IMR-90 (cell line): ENCODE measurements around the gene GARNL3. TPM values are rescaled to one million over a fixed set of nuclear protein-coding genes. Genes with fewer than 3 reads are reported as not detected.

ENCODE experiments used
- ATAC-seq: fragments of 200-7000 bp; cut with Tn5 transposase; 2 replicates; pipeline ENCODE4 v1.9.1; 2020; ENCODE audit warnings: low read depth, mild to moderate bottlenecking, moderate library complexity
- BruUV-seq: library from RNA; stranded (reverse); fragments of 400-500 nt; replicated peaks from 2 replicates; lab custom pipeline; 2021; lab: Mats Ljungman, UMichigan
- CTCF ChIA-PET: fragments of 300-600 bp; formaldehyde crosslinking; extraction: SDS; loops from one replicate; lab custom pipeline; 2021; ENCODE audit warnings: antibody characterized with exemption; lab: Yijun Ruan, JAX
- POLR2A ChIA-PET: fragments of 300-600 bp; sonication (Branson Sonifier 250); formaldehyde crosslinking; loops from one replicate; lab custom pipeline; 2022; ENCODE audit warnings: antibody characterized with exemption; ENCODE audit not compliant: unreplicated experiment; lab: Charles Lee
- DNase-seq: peaks from one replicate; pipeline ENCODE4 v3.0.0; 2013
- H2AFZ ChIP-seq: replicated peaks from 2 replicates; pipeline ENCODE3; 2013; ENCODE audit warnings: low read length, mild to moderate bottlenecking; ENCODE audit not compliant: poor library complexity
- H2AK5ac ChIP-seq: 2 replicates; pipeline ENCODE4 v1.6.1; 2013; ENCODE audit warnings: low read depth, low read length, inconsistent platforms
- H2AK9ac ChIP-seq: replicated peaks from 2 replicates; pipeline ENCODE3; 2013; ENCODE audit warnings: mild to moderate bottlenecking, low read depth, low read length, moderate library complexity; ENCODE audit not compliant: poor library complexity
- H2BK120ac ChIP-seq: 2 replicates; pipeline ENCODE4 v1.6.1; 2013; ENCODE audit warnings: low read depth, low read length, inconsistent platforms
- H2BK15ac ChIP-seq: 3 replicates; pipeline ENCODE4 v1.6.1; 2013; ENCODE audit warnings: low read depth, low read length, inconsistent platforms
- H2BK20ac ChIP-seq: 2 replicates; pipeline ENCODE4 v1.6.1; 2013; ENCODE audit warnings: low read depth, mild to moderate bottlenecking, inconsistent platforms, low read length, moderate library complexity
- H2BK5ac ChIP-seq: 2 replicates; pipeline ENCODE4 v1.6.1; 2013; ENCODE audit warnings: mild to moderate bottlenecking, low read depth, low read length, inconsistent platforms; ENCODE audit not compliant: poor library complexity, severe bottlenecking
- H3K14ac ChIP-seq: replicated peaks from 2 replicates; pipeline ENCODE4 v1.6.1; 2013; ENCODE audit warnings: low read depth, low read length, inconsistent platforms
- H3K18ac ChIP-seq: 2 replicates; pipeline ENCODE4 v1.6.1; 2013; ENCODE audit warnings: low read depth, low read length, control low read depth
- H3K23ac ChIP-seq: 2 replicates; pipeline ENCODE4 v1.6.1; 2013; ENCODE audit warnings: low read depth, low read length, inconsistent platforms
- H3K27ac ChIP-seq: 2 replicates; pipeline ENCODE4 v1.5.1; 2013; ENCODE audit warnings: mild to moderate bottlenecking, control low read depth, low read length; ENCODE audit not compliant: insufficient read depth
- H3K27me3 ChIP-seq: 2 replicates; pipeline ENCODE4 v1.6.1; 2013; ENCODE audit warnings: low read length; ENCODE audit not compliant: control insufficient read depth, insufficient read depth
- H3K36me3 ChIP-seq: 2 replicates; pipeline ENCODE4 v1.6.1; 2013; ENCODE audit warnings: low read length, mixed read lengths; ENCODE audit not compliant: control insufficient read depth, insufficient read depth
- H3K4ac ChIP-seq: 2 replicates; pipeline ENCODE4 v1.6.1; 2013; ENCODE audit warnings: low read depth, low read length, inconsistent platforms
- H3K4me1 ChIP-seq: 2 replicates; pipeline ENCODE4 v1.6.1; 2013; ENCODE audit warnings: low read length, mixed read lengths; ENCODE audit not compliant: control insufficient read depth, insufficient read depth
- H3K4me2 ChIP-seq: 2 replicates; pipeline ENCODE4 v1.6.1; 2013; ENCODE audit warnings: low read depth, mild to moderate bottlenecking, control low read depth, low read length, moderate library complexity
- H3K4me3 ChIP-seq: 2 replicates; pipeline ENCODE4 v1.5.1; 2013; ENCODE audit warnings: low read depth, mild to moderate bottlenecking, control low read depth, low read length, moderate library complexity; ENCODE audit not compliant: insufficient read depth
- H3K56ac ChIP-seq: 2 replicates; pipeline ENCODE4 v1.6.1; 2013; ENCODE audit warnings: low read length, inconsistent platforms; ENCODE audit not compliant: insufficient read depth; ENCODE audit errors: extremely low read depth
- H3K79me1 ChIP-seq, 2 experiments: 2 replicates each; pipeline ENCODE4 v1.6.1; 2013; ENCODE audit warnings: low read length in 2 of 2, inconsistent platforms in 1 of 2, low read depth in 1 of 2
- H3K9ac ChIP-seq: 2 replicates; pipeline ENCODE4 v1.6.1; 2013; ENCODE audit warnings: low read depth, low read length, control low read depth
- H3K9me1 ChIP-seq: 2 replicates; pipeline ENCODE4 v1.6.1; 2013; ENCODE audit warnings: low read length, inconsistent platforms; ENCODE audit not compliant: insufficient read depth
- H3K9me3 ChIP-seq: 2 replicates; pipeline ENCODE4 v1.6.1; 2013; ENCODE audit warnings: low read length; ENCODE audit not compliant: control insufficient read depth, insufficient read depth
- H4K20me1 ChIP-seq: 2 replicates; pipeline ENCODE4 v1.6.1; 2013; ENCODE audit warnings: low read length, inconsistent platforms; ENCODE audit not compliant: insufficient read depth
- H4K5ac ChIP-seq: 2 replicates; pipeline ENCODE4 v1.6.1; 2013; ENCODE audit warnings: mild to moderate bottlenecking, low read depth, low read length, control low read depth
- H4K8ac ChIP-seq, 2 experiments: 2 replicates each; pipeline ENCODE4 v1.6.1; 2013; ENCODE audit warnings: low read depth in 2 of 2, low read length in 2 of 2, control low read depth in 1 of 2, inconsistent platforms in 1 of 2
- H4K91ac ChIP-seq: 2 replicates; pipeline ENCODE4 v1.6.1; 2013; ENCODE audit warnings: low read depth, low read length, inconsistent platforms; ENCODE audit not compliant: insufficient read depth
- NFE2L2 ChIP-seq: fragments of 150-350 bp; IDR thresholded peaks from 2 replicates; pipeline ENCODE4 v1.6.1; 2016; ENCODE audit warnings: low read depth, mild to moderate bottlenecking, low read length
- WGBS, 2 experiments: methylation state at CpG; one replicate each; pipeline versions ENCODE4 v1.1.5 to v1.1.7; 2013; ENCODE audit warnings: missing lambda C conversion rate in 2 of 2; ENCODE audit not compliant: insufficient read length in 1 of 2; ENCODE audit errors: extremely low coverage in 2 of 2; 5-methylcytosine and 5-hydroxymethylcytosine counted together
- dilution Hi-C: fragments of 300-500 bp; cut with HindIII; formaldehyde crosslinking; loops from one replicate; pipeline ENCODE4 v1.14.3; 2018; ENCODE audit warnings: low sequenced_read_pairs; ENCODE audit not compliant: unreplicated experiment
- in situ Hi-C: fragments of 300-500 bp; cut with MboI; formaldehyde crosslinking; loops from 3 replicates; pipeline ENCODE4 v1.14.3; 2019; ENCODE audit warnings: low sequenced_read_pairs, inconsistent platforms, mixed read lengths
- intact Hi-C: fragments of 100-400 bp; cut with micrococcal nuclease; formaldehyde crosslinking; loops from 2 replicates; pipeline ENCODE4 v1.10.0; 2022
- polyA plus RNA-seq, 3 experiments: library from polyadenylated mRNA; depleted of rRNA; stranded (reverse); fragments of >200 nt; gene quantifications; 2 replicates each; pipeline ENCODE4 v1.2.3, GENCODE V29; 2012; ENCODE audit warnings: low replicate concordance in 1 of 3
- total RNA-seq: library from RNA; depleted of rRNA; stranded (reverse); fragments of >200 nt; gene quantifications from 2 replicates; pipeline ENCODE4 v1.2.3, GENCODE V29; 2012

The GARNL3 gene
- total and polyA plus RNA-seq, 2 of the 4 experiments (the other 2 are of a cell fraction) = 1.9 to 5.0 TPM

- H2BK120ac ChIP-seq = peak overlapping the region; percentile 57; the same call in 1 of the 2 replicates
- no peaks in the 10 kb centered on the region for H3K9me3 ChIP-seq
- H3K23ac ChIP-seq = peak overlapping the region; percentile 30; the same call in 1 of the 2 replicates
- WGBS, 2 experiments = 73% methylated on average over 3 of the region's 6 CpGs; no CpG with 5 or more reads in 1 of the 2 experiments
- intact Hi-C loops (loop anchor here (2.0 kb wide), 1 partner anchor 174 kb away; no protein-coding TSS in a partner anchor), in situ Hi-C loops (loop anchor here (25.0 kb wide), 1 partner anchor 452 kb away; no protein-coding TSS in a partner anchor), dilution Hi-C loops (no loop called here)
- peak overlapping the region; percentile 83; the same call in 1 of the 2 replicates for H3K27ac ChIP-seq
- H3K14ac ChIP-seq = no peak overlapping the region; the same call in 1 of the 2 replicates
- POLR2A ChIA-PET = no interaction called here
- CTCF ChIA-PET = interaction anchor here (0.6 kb wide), 1 partner anchor 17 kb away, joined by 4 read pairs; no protein-coding TSS in a partner anchor
- peak overlapping the region; percentile 85 for H4K5ac ChIP-seq
- no TSS peak for BruUV-seq
- H4K91ac ChIP-seq = peak overlapping the region; percentile 42; the same call in 1 of the 2 replicates
- DNase-seq (no peak), ATAC-seq (no peak; the same call in 1 of the 2 replicates)
- H3K4me2 ChIP-seq = peak overlapping the region; percentile 91
- H3K56ac ChIP-seq = no peak overlapping the region
- TF ChIP-seq NFE2L2 = no peak
- H3K79me1 ChIP-seq = no peaks in the 10 kb centered on the region
- peak overlapping the region; percentile 49 for H3K4ac ChIP-seq
- peaks cover 5% of the 10 kb centered on the region for H3K4me1 ChIP-seq
- H3K4me3 ChIP-seq = no peak overlapping the region
- no peaks in the 10 kb centered on the region for H3K36me3 ChIP-seq
- peak overlapping the region; percentile 45 for H2BK20ac ChIP-seq
- H4K8ac ChIP-seq = peak overlapping the region in 1 of 2 experiments; percentile 43; a peak in 1 of 4 replicates
- H3K9me1 ChIP-seq = peaks cover 11% of the 10 kb centered on the region
- no peak overlapping the region for H3K9ac ChIP-seq
- peaks cover 9% of the 10 kb centered on the region; the same call in 1 of the 2 replicates for H4K20me1 ChIP-seq
- no peak overlapping the region for H2AFZ ChIP-seq
- H2BK15ac ChIP-seq = peak overlapping the region; percentile 55; the same call in 1 of the 3 replicates
- peak overlapping the region; percentile 93 for H3K18ac ChIP-seq
- peaks cover 19% of the 10 kb centered on the region for H3K27me3 ChIP-seq
- H2BK5ac ChIP-seq = peak overlapping the region; percentile 71
- no peak overlapping the region for H2AK9ac ChIP-seq
- peak overlapping the region; percentile 86 for H2AK5ac ChIP-seq
Observed at GRCh38 chr9:127388856-127389238, 124.3 kb downstream of the GARNL3 start.
